ENCODE measurements around the gene PAPSS1.

GRCh38 chr4:107600983-107601382 is 119.1 kb downstream of the PAPSS1 start:
- TF ChIP-seq SP1 (IDR thresholded peaks at IDR 0.05; ENCODE audit: low read depth, low read length) (no peak), EP300 (IDR thresholded peaks at IDR 0.05; ENCODE audit: borderline replicate concordance in 1 of 2, low read depth in 2 of 2, low read length in 2 of 2) (no peak), SIN3A (conservative IDR thresholded peaks at IDR 0.05 in 1 of 2, IDR thresholded peaks at IDR 0.05 in 1 of 2; ENCODE audit: low read depth in 1 of 2, low read length in 2 of 2) (no peak), GTF2F1 (IDR thresholded peaks at IDR 0.05; ENCODE audit: borderline replicate concordance, low read depth, low read length) (no peak)

Measured in H1 (cell line).